HT1080 (cell line): ENCODE data around the gene CTF1. TPM values are rescaled to one million over a fixed set of nuclear protein-coding genes. Genes with fewer than 3 reads are reported as not detected.
"Not testable (repeated sequence)": the region's sequence is repeated elsewhere in the genome, so short reads cannot be mapped to it uniquely, and the experiment has no call there.

Experiments
- DNase-seq: peaks from one replicate; pipeline ENCODE4 v3.0.0-alpha.2; 2015; ENCODE audit warnings: low read depth
- total RNA-seq: library from RNA; depleted of rRNA; stranded (reverse); fragments of >200 nt; shearing (Covaris generic); gene quantifications from 2 replicates; pipeline ENCODE4 v1.2.3, GENCODE V29; 2014

CTF1 gene
- total RNA-seq, 1 experiment from 2014 or later: not detected

GRCh38 chr16:30887927-30888326, 8.5 kb upstream of the CTF1 start:
- no peak for DNase-seq

- no peak for DNase-seq
These were observed 7.4 kb upstream of the CTF1 start for GRCh38 chr16:30888856-30889499.

DNA sequence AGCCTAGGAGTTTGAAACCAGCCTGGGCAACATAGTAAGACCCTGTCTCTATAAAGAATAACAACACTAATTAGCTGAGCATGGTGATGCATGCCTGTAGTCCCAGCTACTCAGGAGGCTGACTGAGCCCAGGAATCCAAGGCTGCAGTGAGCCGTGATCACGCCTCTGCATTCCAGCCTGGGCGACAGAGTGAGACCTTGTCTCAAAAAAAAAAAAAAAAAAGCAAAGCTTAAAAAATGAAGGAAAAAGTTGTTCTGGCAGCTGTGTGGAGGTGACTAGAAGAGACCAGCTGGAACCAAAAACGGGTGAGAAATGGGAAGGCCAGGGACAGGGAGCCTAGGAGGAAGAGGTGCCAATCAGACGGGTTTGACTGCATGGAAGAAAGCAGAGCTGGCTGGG, 6.7 kb upstream of the CTF1 start:
- DNase-seq: no peak

GRCh38 chr16:30891043-30891823, 5.2 kb upstream of the CTF1 start:
- DNase-seq: not testable (repeated sequence)

- DNase-seq: no peak
These were observed 3.6 kb upstream of the CTF1 start for GRCh38 chr16:30892670-30893416.

- DNase-seq: no peak
These were observed 3.0 kb upstream of the CTF1 start for GRCh38 chr16:30893417-30893743.

GRCh38 chr16:30893744-30894539, 2.5 kb upstream of the CTF1 start, which contains the start of gene BCL7C:
Gene BCL7C, minus strand, starts transcription at chr16:30894077. Its CDS starts 133 bp downstream, at chr16:30893944.
- DNase-seq: peak; percentile 77

GRCh38 chr16:30894540-30895368, 1.7 kb upstream of the CTF1 start:
- no peak for DNase-seq

GRCh38 chr16:30895627-30896260, 670 bp upstream of the CTF1 start:
- DNase-seq: no peak

- peak; percentile 72 for DNase-seq
These were observed 697 bp downstream of the CTF1 start for GRCh38 chr16:30896889-30897733.

- DNase-seq: no peak
These were observed 3.4 kb downstream of the CTF1 start for GRCh38 chr16:30899794-30900193.

DNA sequence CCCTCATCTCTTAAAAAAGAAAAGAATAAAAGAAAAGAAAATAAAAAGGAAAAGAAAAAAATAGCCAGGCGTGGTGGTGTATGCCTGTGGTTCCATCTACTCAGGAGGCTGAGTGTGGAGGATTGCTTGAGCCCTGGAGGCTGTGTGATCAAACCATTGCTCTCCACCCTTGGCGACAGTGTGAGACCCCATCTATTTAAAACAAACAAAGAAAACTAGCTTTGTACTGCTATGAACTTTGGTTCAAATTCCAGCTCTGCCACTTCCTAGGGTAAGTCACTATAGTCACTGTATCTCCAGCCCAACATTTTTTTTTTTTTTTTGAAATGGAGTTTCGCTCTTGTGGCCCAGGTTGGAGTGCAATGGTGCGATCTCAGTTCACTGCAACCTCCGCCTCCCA, 4.2 kb downstream of the CTF1 start:
- no peak for DNase-seq

DNA sequence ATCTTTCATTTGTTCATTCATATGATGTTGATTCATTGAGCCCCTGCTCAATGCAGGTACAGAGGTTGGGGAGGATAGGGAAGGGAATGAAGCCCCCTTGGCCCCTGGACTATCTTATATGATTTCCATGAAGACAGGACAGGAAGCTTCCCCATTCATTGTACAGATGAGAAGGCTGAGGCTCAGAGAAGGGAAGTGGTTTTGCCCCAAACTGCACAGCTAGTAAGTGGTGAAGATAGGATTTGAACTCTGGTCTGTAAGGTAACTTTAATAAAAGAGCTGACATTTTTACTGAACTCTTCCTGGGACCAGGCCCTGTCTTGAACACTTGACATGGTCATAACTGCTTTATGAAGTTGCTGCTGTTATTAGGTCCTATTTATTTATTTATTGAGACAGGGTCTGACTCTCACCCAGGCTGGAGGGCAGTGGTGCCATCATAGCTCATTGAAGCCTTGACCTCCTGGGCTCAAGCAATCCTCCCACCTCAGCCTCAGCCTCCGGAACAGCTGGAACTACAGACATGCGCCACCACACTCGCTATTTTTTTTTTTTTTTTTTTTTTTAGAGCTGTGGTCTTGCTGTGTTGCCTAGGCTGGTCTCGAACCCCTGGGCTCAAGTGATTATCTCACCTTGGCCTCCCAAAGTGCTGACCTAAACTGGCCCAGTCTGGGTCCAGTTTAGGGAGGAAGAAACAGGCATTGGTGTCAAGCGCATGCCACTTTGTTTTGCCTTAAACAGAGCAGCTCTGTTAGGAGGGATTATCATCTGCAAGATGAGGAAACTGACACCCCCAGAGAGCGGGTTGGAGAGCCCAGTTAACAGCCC, 5.0 kb downstream of the CTF1 start:
- DNase-seq: no peak

- DNase-seq: no peak
These were observed 5.9 kb downstream of the CTF1 start for GRCh38 chr16:30902029-30902972.

DNA sequence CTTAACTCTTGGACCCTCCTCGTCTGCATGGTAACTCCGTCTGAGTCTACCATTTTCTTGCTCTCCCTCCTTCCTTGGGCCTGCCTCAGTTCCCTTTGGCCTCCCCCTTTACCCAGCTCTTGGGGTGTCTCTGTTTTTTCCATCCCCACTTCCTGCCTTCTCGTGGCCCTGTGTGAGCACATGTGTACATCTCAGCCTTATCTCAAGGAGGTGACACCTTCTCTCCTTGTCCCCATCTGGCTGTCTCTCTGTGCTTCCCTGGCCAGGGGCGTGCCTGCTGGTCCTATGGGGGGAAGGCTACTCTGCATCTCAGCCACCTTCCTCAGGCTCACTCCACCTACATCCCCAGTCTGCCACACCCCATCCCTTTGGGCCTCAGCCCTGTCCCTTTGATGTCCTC, 6.6 kb downstream of the CTF1 start:
- no peak for DNase-seq

- peak; percentile 46 for DNase-seq
These were observed 7.2 kb downstream of the CTF1 start for GRCh38 chr16:30903596-30903995.
